GM19193 (cell line): ENCODE results near the gene DGKB.

Experiments used
- POLR2A ChIP-seq: IDR thresholded peaks from 4 replicates; pipeline ENCODE4 v1.6.1; 2011; ENCODE audit not compliant: insufficient read depth, insufficient read length; ENCODE audit errors: extremely low read depth

Gene DGKB

DNA sequence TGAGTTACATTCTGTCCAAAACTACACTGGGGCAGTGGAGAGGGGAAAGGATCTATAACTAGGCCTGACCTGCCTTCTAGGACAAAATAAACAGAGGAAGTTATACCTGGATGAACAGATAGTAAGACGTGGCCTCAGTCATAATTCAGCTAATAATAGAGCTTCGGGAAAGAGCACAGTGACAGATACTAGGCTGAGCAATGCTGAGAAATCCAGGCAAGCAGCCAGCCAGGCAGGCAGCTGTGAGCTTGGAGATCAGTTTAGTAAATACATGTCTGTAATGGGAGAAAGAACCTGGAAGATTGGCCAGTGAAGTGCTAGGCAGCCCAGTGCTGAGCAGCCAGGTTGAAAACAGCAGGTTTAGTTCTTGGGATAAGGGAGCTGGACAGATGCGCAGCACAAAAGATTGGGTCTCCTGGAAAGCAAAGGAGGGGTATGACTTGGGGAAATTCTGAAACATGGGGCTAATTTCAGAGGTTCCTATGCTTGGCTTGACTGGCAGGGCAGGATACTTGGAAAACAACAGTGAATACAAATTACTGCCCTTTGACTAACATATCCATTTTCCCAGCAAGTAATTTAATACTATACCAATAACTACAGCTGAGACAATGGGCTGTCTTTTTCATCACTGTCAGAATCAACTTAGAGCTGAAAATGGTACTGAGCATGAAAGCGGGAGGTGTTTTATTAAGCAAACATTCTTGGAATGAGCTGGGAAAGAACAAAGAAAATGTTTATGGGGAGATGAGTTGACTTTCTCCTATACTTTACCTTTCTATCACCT lies 140.8 kb downstream of the DGKB start:
- TF ChIP-seq POLR2A = no peak

- no peak for TF ChIP-seq POLR2A
These were observed 141.6 kb downstream of the DGKB start for GRCh38 chr7:14760730-14761478.

DNA sequence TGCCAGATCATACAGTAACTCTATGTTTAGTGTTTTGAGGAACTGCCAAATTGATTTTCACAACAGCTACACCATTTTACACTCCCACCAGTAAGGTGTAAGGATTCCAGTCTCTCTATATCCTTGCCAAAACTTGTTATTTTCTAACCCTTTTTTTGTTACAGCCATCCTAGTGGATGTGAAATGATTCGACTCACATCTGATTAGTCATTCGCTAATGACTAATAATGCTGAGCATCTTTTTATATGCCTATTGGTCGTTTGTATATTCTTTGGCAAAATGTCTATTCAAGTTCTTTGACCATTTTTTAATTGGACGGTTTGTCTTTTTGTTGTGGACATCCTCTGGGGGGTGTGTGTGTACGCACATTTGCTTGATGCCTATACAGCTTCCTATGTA lies 142.8 kb downstream of the DGKB start:
- TF ChIP-seq POLR2A = no peak

DNA sequence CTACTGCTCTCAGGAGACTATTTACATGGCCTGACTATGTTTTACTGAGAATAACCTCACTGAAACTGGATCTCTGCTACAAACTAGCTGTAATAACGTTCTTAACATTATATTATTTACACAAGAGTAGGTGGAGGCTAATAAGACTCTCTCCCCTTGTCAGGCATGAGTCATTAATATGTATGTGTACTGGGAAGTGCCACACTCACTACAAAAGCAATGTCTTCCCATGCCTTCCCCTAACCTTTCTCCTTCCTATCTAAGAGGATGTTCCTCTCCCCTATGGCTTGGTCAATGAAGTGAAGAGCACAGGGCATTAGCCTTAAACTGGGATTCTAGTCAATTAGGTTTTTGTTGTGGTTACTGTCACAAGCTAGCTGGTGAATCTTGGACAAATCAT lies 147.9 kb downstream of the DGKB start:
- TF ChIP-seq POLR2A = no peak

GRCh38 chr7:14752301-14752700 lies 150.2 kb downstream of the DGKB start:
- TF ChIP-seq POLR2A = no peak

GRCh38 chr7:14751461-14751860 lies 151.1 kb downstream of the DGKB start:
- no peak for TF ChIP-seq POLR2A

DNA sequence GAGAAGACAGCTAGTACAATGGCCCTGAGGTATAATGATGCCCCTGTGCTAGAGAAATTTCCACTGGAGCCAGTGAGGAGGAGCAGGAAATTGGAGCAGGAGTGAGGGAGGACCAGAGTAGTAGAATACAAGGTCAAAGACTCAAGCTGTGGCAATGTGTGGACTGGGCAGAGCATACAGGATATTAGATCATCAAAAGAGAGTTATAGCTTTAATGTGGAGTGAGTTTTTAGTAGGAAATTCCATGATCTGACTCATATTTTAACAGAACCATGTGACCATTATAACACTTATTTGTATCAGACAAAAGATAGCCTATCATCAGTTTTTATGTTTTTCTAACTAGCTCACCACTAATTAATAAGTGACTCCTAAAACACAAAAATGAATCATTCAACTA lies 154.1 kb downstream of the DGKB start:
- TF ChIP-seq POLR2A = no peak

- TF ChIP-seq POLR2A = no peak
These were observed 154.8 kb downstream of the DGKB start for GRCh38 chr7:14747701-14748100.

DNA sequence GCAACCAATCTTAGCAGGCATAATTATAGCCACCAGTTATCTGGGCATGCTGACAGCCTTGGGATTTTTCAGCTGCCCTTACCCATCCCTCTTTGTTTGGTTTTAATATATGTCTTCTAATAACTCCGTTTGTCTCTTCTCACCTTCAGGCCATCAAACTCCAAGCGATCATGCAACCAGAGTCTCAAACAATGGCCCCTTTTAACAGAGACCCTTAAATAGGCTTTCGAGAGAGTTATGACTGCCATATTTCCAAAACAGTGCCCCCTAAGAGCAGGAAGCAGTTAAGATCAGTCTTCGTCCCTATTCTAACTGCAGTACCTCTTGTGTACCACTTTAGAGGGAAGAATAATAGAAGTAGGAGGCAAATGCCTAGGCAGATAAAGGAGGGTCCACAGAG lies 157.5 kb downstream of the DGKB start:
- TF ChIP-seq POLR2A = no peak

DNA sequence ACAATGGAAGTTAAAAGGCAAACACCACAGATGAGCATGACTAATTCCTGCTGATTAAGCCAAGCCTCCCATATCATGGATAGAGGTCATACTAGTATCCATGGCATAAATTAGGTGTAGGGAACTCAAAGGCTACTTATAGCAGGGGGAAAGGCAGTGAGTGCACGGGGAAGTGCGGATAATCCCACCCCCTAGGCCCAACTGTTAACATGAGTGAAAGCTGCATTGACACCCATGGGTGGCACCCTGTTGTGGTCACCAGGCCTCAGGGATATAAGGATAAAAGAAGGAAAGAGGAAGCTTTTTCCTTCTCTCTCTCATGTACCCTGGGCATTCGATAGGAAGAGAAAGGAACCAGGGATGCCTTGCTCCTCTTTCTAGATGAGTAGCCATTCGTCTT lies 161.9 kb downstream of the DGKB start:
- no peak for TF ChIP-seq POLR2A

DNA sequence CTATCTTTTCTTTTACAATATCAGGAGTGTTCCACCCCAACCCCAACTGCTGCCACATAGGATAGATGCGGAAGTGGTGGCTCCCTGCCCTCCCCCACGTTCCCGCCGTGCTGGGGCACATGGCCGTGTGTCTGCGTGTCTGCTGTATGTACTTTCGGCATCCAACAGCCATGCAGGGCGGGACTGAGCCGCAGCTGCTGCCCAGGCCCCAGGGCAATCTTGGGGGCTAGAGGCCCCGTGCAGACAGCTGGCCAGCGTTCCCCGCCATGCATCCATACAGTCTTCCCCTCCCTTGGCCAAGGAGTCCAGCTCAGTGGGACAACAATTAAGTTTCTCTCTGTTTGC lies 162.7 kb downstream of the DGKB start:
- no peak for TF ChIP-seq POLR2A

DNA sequence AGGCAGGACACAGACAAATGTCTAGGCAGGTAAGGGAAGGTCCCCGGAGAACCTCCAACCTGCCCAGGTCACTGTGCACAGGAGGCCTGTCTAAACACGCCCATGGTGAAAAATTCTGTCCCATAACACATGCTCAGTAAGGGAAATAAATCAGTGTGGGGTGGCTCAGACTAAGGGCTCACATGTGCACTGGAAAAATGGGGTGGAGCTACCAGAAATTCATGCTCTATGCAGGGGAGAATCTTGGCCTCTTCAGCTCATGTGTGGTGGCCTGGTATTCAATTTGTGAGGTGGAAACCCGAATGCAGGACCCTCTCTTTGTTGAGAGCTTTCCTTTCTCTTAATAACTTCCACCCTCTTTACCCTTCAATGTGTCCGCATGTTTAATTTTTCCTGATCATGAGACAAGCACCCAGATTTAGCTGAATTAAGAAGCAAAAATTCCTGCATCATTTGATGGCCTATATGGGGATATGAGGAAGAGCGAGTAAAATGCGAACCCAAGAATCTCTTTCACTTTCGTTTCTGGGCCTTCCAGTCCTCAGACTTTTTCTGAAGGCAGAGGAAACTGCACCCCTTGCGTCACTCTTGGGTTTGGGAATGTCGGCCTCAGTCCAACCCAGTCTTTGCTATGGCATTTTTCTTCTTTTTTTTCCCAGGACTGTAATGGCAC lies 163.2 kb downstream of the DGKB start:
- TF ChIP-seq POLR2A = no peak

DNA sequence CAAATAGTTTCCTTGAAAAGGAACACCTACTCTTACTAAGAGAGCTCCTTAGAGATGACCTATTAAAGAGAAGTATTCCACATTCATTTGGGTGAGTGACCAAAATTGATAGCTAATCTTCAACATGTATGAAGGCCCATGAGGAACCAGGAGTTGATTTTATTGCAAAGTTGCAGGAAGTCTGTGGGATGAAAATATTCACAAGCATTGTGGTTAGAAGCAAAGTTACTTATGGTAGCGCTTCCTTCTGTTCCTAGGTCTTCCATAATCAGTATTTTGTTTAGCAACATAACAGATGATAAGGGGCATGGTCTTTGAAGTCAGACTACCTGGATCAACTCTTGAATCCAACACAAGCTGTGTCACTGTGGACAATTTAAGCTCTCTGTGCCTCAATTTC lies 164.5 kb downstream of the DGKB start:
- TF ChIP-seq POLR2A = no peak

GRCh38 chr7:14734839-14735321 lies 167.7 kb downstream of the DGKB start:
- TF ChIP-seq POLR2A = no peak

DNA sequence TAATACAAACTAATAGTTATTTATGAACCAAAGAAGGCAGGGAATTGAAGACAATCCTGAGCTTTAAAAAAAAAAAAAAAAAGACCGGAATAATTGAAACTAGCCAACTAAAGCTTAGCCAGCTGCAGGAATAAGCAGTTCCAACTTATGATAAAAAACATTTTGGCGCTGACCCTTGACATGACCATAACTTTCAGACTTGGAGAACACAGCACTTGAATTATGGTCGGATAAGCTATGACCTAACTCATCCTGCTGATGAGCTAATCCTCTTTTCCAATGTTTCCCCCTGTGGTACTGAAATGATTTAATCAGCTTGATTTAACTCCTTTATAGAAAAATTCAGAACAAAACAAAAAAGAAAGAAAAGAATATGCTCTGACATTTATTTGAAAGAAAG lies 181.8 kb downstream of the DGKB start:
- no peak for TF ChIP-seq POLR2A

- no peak for TF ChIP-seq POLR2A
These were observed 184.7 kb downstream of the DGKB start for GRCh38 chr7:14717816-14718215.
